Neuronal stem cell (in vitro differentiated cells): ENCODE results near the gene NAA15.

Experiments used
- DNase-seq: peaks from one replicate; pipeline ENCODE4 v3.0.0-alpha.2; 2013; ENCODE audit warnings: low spot score
- H2AFZ ChIP-seq: one replicate; pipeline ENCODE4 v1.6.1; 2013; ENCODE audit warnings: mild to moderate bottlenecking, low read length, inconsistent platforms
- H2AK5ac ChIP-seq: 2 replicates; pipeline ENCODE4 v1.6.1; 2013; ENCODE audit warnings: low read depth, mild to moderate bottlenecking, inconsistent platforms, low read length, moderate library complexity, mixed read lengths
- H2BK120ac ChIP-seq: 2 replicates; pipeline ENCODE4 v1.6.1; 2013; ENCODE audit warnings: low read depth, mild to moderate bottlenecking, inconsistent platforms, low read length, moderate library complexity, mixed read lengths
- H2BK12ac ChIP-seq: one replicate; pipeline ENCODE4 v1.6.1; 2013; ENCODE audit warnings: low read length, inconsistent platforms
- H2BK15ac ChIP-seq: 2 replicates; pipeline ENCODE4 v1.6.1; 2013; ENCODE audit warnings: mild to moderate bottlenecking, low read length, inconsistent platforms, mixed read lengths
- H2BK5ac ChIP-seq: one replicate; pipeline ENCODE4 v1.6.1; 2013; ENCODE audit warnings: inconsistent platforms, mild to moderate bottlenecking, low read length, moderate library complexity
- H3K14ac ChIP-seq: one replicate; pipeline ENCODE4 v1.6.1; 2013; ENCODE audit warnings: low read length, inconsistent platforms
- H3K18ac ChIP-seq: 2 replicates; pipeline ENCODE4 v1.6.1; 2013; ENCODE audit warnings: low read length, inconsistent platforms
- H3K23ac ChIP-seq: 2 replicates; pipeline ENCODE4 v1.6.1; 2013; ENCODE audit warnings: low read depth, mild to moderate bottlenecking, mixed read lengths, low read length, inconsistent platforms; ENCODE audit not compliant: poor library complexity
- H3K27ac ChIP-seq: replicated peaks from 3 replicates; pipeline ENCODE4 v1.5.1; 2013; ENCODE audit warnings: low read length, inconsistent platforms
- H3K27me3 ChIP-seq, 3 experiments: 2 replicates each; pipeline ENCODE4 v1.6.1; 2013; ENCODE audit warnings: low read length in 3 of 3, mild to moderate bottlenecking in 2 of 3, inconsistent platforms in 1 of 3, low read depth in 1 of 3, mixed read lengths in 1 of 3, moderate library complexity in 1 of 3; ENCODE audit not compliant: control insufficient read depth in 3 of 3, insufficient read depth in 3 of 3
- H3K36me3 ChIP-seq, 2 donors: replicated peaks in 1 of 2; 2 replicates each; pipeline ENCODE4 v1.6.1; 2013; ENCODE audit warnings: low read length in 2 of 2; ENCODE audit not compliant: control insufficient read depth in 2 of 2, insufficient read depth in 2 of 2
- H3K4ac ChIP-seq: 2 replicates; pipeline ENCODE4 v1.6.1; 2013; ENCODE audit warnings: inconsistent platforms, mild to moderate bottlenecking, low read length, moderate library complexity
- H3K4me1 ChIP-seq, 2 donors: 1 replicate in 1 of 2; 2 replicates in 1 of 2; pipeline ENCODE4 v1.6.1; 2013; ENCODE audit warnings: low read length in 2 of 2, low read depth in 1 of 2; ENCODE audit not compliant: control insufficient read depth in 2 of 2, insufficient read depth in 1 of 2
- H3K4me2 ChIP-seq: one replicate; pipeline ENCODE4 v1.6.1; 2013; ENCODE audit warnings: mild to moderate bottlenecking, low read length, inconsistent platforms; ENCODE audit not compliant: insufficient read depth, poor library complexity, severe bottlenecking
- H3K4me3 ChIP-seq, 2 donors: 2 replicates each; pipeline ENCODE4 v1.5.1; 2013; ENCODE audit warnings: low read length in 2 of 2, mild to moderate bottlenecking in 2 of 2, inconsistent platforms in 1 of 2, moderate library complexity in 1 of 2
- H3K79me1 ChIP-seq: one replicate; pipeline ENCODE4 v1.6.1; 2013; ENCODE audit warnings: low read depth, mild to moderate bottlenecking, inconsistent platforms, low read length, moderate library complexity
- H3K9ac ChIP-seq: one replicate; pipeline ENCODE4 v1.6.1; 2013; ENCODE audit warnings: mild to moderate bottlenecking, low read depth, low read length, inconsistent platforms; ENCODE audit not compliant: poor library complexity
- H3K9me3 ChIP-seq, 2 donors: replicated peaks in 1 of 2; 2 replicates each; pipeline versions ENCODE3 to v1.6.1; 2013; ENCODE audit warnings: low read length in 2 of 2, mild to moderate bottlenecking in 2 of 2, inconsistent platforms in 1 of 2, low read depth in 1 of 2, mixed read lengths in 1 of 2, moderate library complexity in 1 of 2; ENCODE audit not compliant: control insufficient read depth in 2 of 2, insufficient read depth in 1 of 2
- H4K8ac ChIP-seq: one replicate; pipeline ENCODE4 v1.6.1; 2013; ENCODE audit warnings: low read depth, mild to moderate bottlenecking, inconsistent platforms, low read length, moderate library complexity
- H4K91ac ChIP-seq: one replicate; pipeline ENCODE4 v1.6.1; 2013; ENCODE audit warnings: low read length, low read depth, mild to moderate bottlenecking, inconsistent platforms; ENCODE audit not compliant: poor library complexity
- WGBS, 2 donors: extraction: QIAGEN DNeasy Blood & Tissue Kit; methylation state at CpG; one replicate each; pipeline ENCODE4 v1.1.7; 2013; ENCODE audit warnings: missing lambda C conversion rate in 2 of 2, mixed read lengths in 1 of 2; ENCODE audit not compliant: insufficient read length in 2 of 2, insufficient replicate concordance in 1 of 2; ENCODE audit errors: extremely low coverage in 2 of 2; 5-methylcytosine and 5-hydroxymethylcytosine counted together

NAA15 gene

DNA sequence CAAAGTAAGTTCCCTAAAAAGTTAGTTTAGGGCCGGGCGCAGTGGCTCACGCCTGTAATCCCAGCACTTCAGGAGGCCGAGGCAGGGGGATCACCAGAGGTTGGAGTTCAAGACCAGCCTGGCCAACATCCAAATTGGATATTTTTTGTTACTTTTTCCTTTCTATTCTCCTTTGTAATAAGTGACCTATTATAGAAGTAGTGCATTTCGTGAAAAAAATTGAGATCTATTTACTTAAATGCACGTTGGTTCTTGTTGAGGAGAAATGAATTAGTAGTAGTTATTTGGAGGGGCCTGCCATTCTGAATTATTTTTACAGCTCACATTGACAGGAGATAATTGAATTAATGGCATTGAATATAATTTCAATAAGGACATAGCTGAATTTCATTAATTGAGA lies 23.3 kb downstream of the NAA15 start:
- no peak overlapping the region for H2BK15ac ChIP-seq
- no peak overlapping the region for H2BK120ac ChIP-seq
- H3K23ac ChIP-seq = no peak overlapping the region
- no peak overlapping the region for H2AK5ac ChIP-seq
- no peak overlapping the region for H4K91ac ChIP-seq
- H3K27me3 ChIP-seq = no peaks in the 10 kb centered on the region
- no peak overlapping the region for H3K4me2 ChIP-seq
- H3K4ac ChIP-seq = no peak overlapping the region
- WGBS, 2 donors = no CpG with 5 or more reads among the region's 6 CpGs
- H3K4me1 ChIP-seq = no peaks in the 10 kb centered on the region
- peaks cover 1 to 29% of the 10 kb centered on the region in 2 donors for H3K36me3 ChIP-seq
- no peak for DNase-seq
- H3K27ac ChIP-seq = no peak overlapping the region
- no peak overlapping the region for H4K8ac ChIP-seq
- H2AFZ ChIP-seq = no peak overlapping the region
- no peak overlapping the region for H2BK12ac ChIP-seq
- H3K79me1 ChIP-seq = peaks cover 1% of the 10 kb centered on the region
- H3K18ac ChIP-seq = no peak overlapping the region
- H3K9ac ChIP-seq = no peak overlapping the region
- H3K14ac ChIP-seq = no peak overlapping the region
- H3K9me3 ChIP-seq = peaks cover 0 to 20% of the 10 kb centered on the region in 2 donors
- H2BK5ac ChIP-seq = no peak overlapping the region
- H3K4me3 ChIP-seq = no peak overlapping the region

- H3K4me1 ChIP-seq = peaks cover 0 to 1% of the 10 kb centered on the region in 2 donors
- no peak overlapping the region for H4K8ac ChIP-seq
- H3K27me3 ChIP-seq = no peaks in the 10 kb centered on the region
- DNase-seq = no peak
- H3K14ac ChIP-seq = no peak overlapping the region
- H3K27ac ChIP-seq = no peak overlapping the region
- no peak overlapping the region for H2BK15ac ChIP-seq
- no peak overlapping the region for H2BK12ac ChIP-seq
- H3K4me3 ChIP-seq = no peak overlapping the region
- no peak overlapping the region for H3K23ac ChIP-seq
- H3K36me3 ChIP-seq = peaks cover 3 to 61% of the 10 kb centered on the region in 2 donors
- H3K9me3 ChIP-seq = peaks cover 0 to 17% of the 10 kb centered on the region in 2 donors
- H4K91ac ChIP-seq = no peak overlapping the region
- no peak overlapping the region for H2BK5ac ChIP-seq
- H3K9ac ChIP-seq = no peak overlapping the region
- H3K4ac ChIP-seq = no peak overlapping the region
- H2BK120ac ChIP-seq = no peak overlapping the region
- peaks cover 2% of the 10 kb centered on the region for H3K79me1 ChIP-seq
- H2AFZ ChIP-seq = no peak overlapping the region
- no peak overlapping the region for H2AK5ac ChIP-seq
- H3K18ac ChIP-seq = no peak overlapping the region
- no CpG with 5 or more reads among the region's 4 CpGs for WGBS, 2 donors
- no peak overlapping the region for H3K4me2 ChIP-seq
These were observed 28.4 kb downstream of the NAA15 start for GRCh38 chr4:139329665-139330200.

DNA sequence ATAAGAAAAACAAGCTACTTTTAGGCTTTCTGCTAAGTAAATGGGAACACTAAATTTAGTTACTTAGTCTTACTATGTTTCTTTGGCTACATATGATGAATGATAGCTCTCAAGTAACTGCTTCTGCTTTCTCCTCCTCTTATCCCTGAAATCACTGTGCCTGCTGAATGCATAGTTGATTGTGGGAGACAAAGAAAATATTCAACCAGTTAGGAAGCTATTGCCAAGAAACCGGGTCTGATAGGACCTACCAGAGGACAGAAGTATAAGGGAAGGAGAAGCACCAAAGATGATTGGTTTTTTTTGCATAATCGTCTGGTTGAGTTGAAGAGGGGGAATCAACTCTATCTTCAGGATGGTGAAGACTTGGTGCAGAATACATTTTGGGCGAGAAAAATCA lies 29.0 kb downstream of the NAA15 start:
- H2BK12ac ChIP-seq = no peak overlapping the region
- H3K14ac ChIP-seq = no peak overlapping the region
- peaks cover 3 to 67% of the 10 kb centered on the region in 2 donors for H3K36me3 ChIP-seq
- H3K4ac ChIP-seq = no peak overlapping the region
- no peak overlapping the region for H3K4me3 ChIP-seq
- peaks cover 2% of the 10 kb centered on the region for H3K79me1 ChIP-seq
- peaks cover 0 to 1% of the 10 kb centered on the region in 2 donors for H3K4me1 ChIP-seq
- H2AFZ ChIP-seq = no peak overlapping the region
- H2BK15ac ChIP-seq = no peak overlapping the region
- H2BK120ac ChIP-seq = no peak overlapping the region
- H3K18ac ChIP-seq = no peak overlapping the region
- H3K9me3 ChIP-seq = peaks cover 0 to 17% of the 10 kb centered on the region in 2 donors
- H2BK5ac ChIP-seq = no peak overlapping the region
- WGBS, 2 donors = no CpG with 5 or more reads among the region's 3 CpGs
- no peak overlapping the region for H3K23ac ChIP-seq
- H4K91ac ChIP-seq = no peak overlapping the region
- no peak for DNase-seq
- no peak overlapping the region for H3K4me2 ChIP-seq
- H2AK5ac ChIP-seq = no peak overlapping the region
- H3K27me3 ChIP-seq = no peaks in the 10 kb centered on the region
- no peak overlapping the region for H3K9ac ChIP-seq
- H4K8ac ChIP-seq = no peak overlapping the region
- H3K27ac ChIP-seq = no peak overlapping the region

DNA sequence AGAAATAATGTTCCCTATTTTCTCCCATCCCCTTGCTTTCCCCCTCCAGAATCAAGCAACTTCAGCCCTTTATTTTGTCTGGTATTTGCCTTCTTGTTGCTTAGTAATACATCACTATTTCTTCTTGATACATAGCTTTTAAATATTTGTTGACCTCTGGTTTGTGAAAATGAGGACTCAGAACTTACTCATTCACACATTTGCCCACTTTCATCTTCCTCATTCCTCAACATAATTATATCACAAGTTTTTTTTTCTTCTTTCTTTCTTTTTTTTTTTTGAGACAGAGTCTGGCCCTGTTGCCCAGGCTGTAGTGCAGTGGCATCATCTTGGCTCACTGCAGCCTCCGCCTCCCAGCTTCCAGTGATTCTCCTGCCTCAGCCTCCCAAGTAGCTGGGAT lies 29.9 kb downstream of the NAA15 start:
- Histone ChIP-seq H2BK5ac (no peak overlapping the region), H3K18ac (no peak overlapping the region), H3K4me1 (peaks cover 0 to 1% of the 10 kb centered on the region in 2 donors), H2BK120ac (no peak overlapping the region), H3K14ac (no peak overlapping the region), H4K8ac (no peak overlapping the region), H3K9ac (no peak overlapping the region), H3K36me3 (peaks cover 3 to 71% of the 10 kb centered on the region in 2 donors), H3K23ac (no peak overlapping the region), H3K4me2 (no peak overlapping the region), H2AFZ (no peak overlapping the region), H2BK15ac (no peak overlapping the region), H3K4ac (no peak overlapping the region), H3K27me3 (no peaks in the 10 kb centered on the region), H4K91ac (no peak overlapping the region), H2BK12ac (no peak overlapping the region), H3K79me1 (peaks cover 2% of the 10 kb centered on the region), H3K4me3 (no peak overlapping the region), H2AK5ac (no peak overlapping the region), H3K9me3 (peaks cover 0 to 17% of the 10 kb centered on the region in 2 donors), H3K27ac (no peak overlapping the region)
- no peak for DNase-seq
- no CpG with 5 or more reads among the region's 1 CpG for WGBS, 2 donors
